BE2C (cell line): Measurements from ENCODE around the gene ARHGEF18. TPM values are rescaled to one million over a fixed set of nuclear protein-coding genes. Genes with fewer than 3 reads are reported as not detected.
"Not testable (repeated sequence)": the region's sequence is repeated elsewhere in the genome, so short reads cannot be mapped to it uniquely, and the experiment has no call there.

Source experiments
- DNase-seq: peaks from one replicate; pipeline ENCODE4 v3.0.0-alpha.2; 2020
- H3K27me3 ChIP-seq: fragments of 250-450 bp; sonication (Bioruptor Pico); 2 replicates; pipeline ENCODE4 v1.5.1; 2020; ENCODE audit warnings: mild to moderate bottlenecking
- H3K36me3 ChIP-seq: fragments of 250-450 bp; sonication (Bioruptor Pico); 2 replicates; pipeline ENCODE4 v1.5.1; 2020; ENCODE audit warnings: mild to moderate bottlenecking
- H3K4me1 ChIP-seq: fragments of 250-450 bp; sonication (Bioruptor Pico); 2 replicates; pipeline ENCODE4 v1.5.1; 2020
- H3K4me3 ChIP-seq: 2 replicates; pipeline ENCODE4 v1.5.1; 2011; ENCODE audit warnings: low read depth, low read length
- H3K9me3 ChIP-seq: fragments of 250-450 bp; sonication (Bioruptor Pico); 2 replicates; pipeline ENCODE4 v1.5.1; 2020
- CTCF ChIP-seq: IDR thresholded peaks from 2 replicates; pipeline ENCODE4 v1.5.1; 2012; ENCODE audit warnings: mild to moderate bottlenecking, low read depth, low read length
- polyA plus RNA-seq: library from polyadenylated mRNA; unstranded; fragments of >200 nt; gene quantifications from one replicate; pipeline ENCODE4 v1.2.1, GENCODE V29; 2012; ENCODE audit warnings: low read depth, missing spikeins; ENCODE audit not compliant: insufficient read length, insufficient read depth

Gene ARHGEF18
- 16.0 TPM for polyA plus RNA-seq

GRCh38 chr19:7348587-7349230 lies at the start of gene ARHGEF18:
Gene ARHGEF18 (plus strand): TSS chr19:7348937. CDS start chr19:7362891, 13,954 bp downstream.
- H3K4me3 ChIP-seq = no peak within 1 kb of the TSS
- TF ChIP-seq CTCF = no peak
- H3K27me3 ChIP-seq = peaks cover 28% of the 10 kb centered on the region
- no peaks in the 10 kb centered on the region for H3K4me1 ChIP-seq
- no peaks in the 10 kb centered on the region for H3K36me3 ChIP-seq
- DNase-seq = no peak
- no peaks in the 10 kb centered on the region; the same call in 1 of the 2 replicates for H3K9me3 ChIP-seq

GRCh38 chr19:7301525-7301924 lies 47.2 kb upstream of the ARHGEF18 start:
- no peaks in the 10 kb centered on the region for H3K4me1 ChIP-seq

GRCh38 chr19:7303470-7303869 lies 45.3 kb upstream of the ARHGEF18 start:
- Histone ChIP-seq H3K36me3 (no peaks in the 10 kb centered on the region), H3K27me3 (peaks cover 15% of the 10 kb centered on the region), H3K4me3 (no peak overlapping the region), H3K4me1 (no peaks in the 10 kb centered on the region), H3K9me3 (no peaks in the 10 kb centered on the region)
- no peak for DNase-seq
- TF ChIP-seq CTCF = no peak

More at GRCh38 chr19:7301525-7301924, 47.2 kb upstream of the ARHGEF18 start:
- no peak for TF ChIP-seq CTCF
- H3K36me3 ChIP-seq = no peaks in the 10 kb centered on the region
- no peak for DNase-seq
- peaks cover 22% of the 10 kb centered on the region for H3K27me3 ChIP-seq
- no peak overlapping the region for H3K4me3 ChIP-seq
- H3K9me3 ChIP-seq = no peaks in the 10 kb centered on the region

- Histone ChIP-seq H3K4me1 (no peaks in the 10 kb centered on the region), H3K36me3 (no peaks in the 10 kb centered on the region), H3K27me3 (peaks cover 13% of the 10 kb centered on the region), H3K4me3 (no peak overlapping the region), H3K9me3 (no peaks in the 10 kb centered on the region)
- no peak for TF ChIP-seq CTCF
- no peak for DNase-seq
Observed at GRCh38 chr19:7304200-7304599, 44.5 kb upstream of the ARHGEF18 start.

- Histone ChIP-seq H3K36me3 (no peaks in the 10 kb centered on the region), H3K9me3 (no peaks in the 10 kb centered on the region), H3K4me3 (no peak overlapping the region), H3K27me3 (peaks cover 9% of the 10 kb centered on the region), H3K4me1 (no peaks in the 10 kb centered on the region)
- DNase-seq = no peak
- no peak for TF ChIP-seq CTCF
Observed at GRCh38 chr19:7307590-7308218, 41.0 kb upstream of the ARHGEF18 start.

GRCh38 chr19:7308327-7308726 lies 40.4 kb upstream of the ARHGEF18 start:
- not testable (repeated sequence) for H3K9me3 ChIP-seq, DNase-seq, H3K36me3 ChIP-seq, H3K4me3 ChIP-seq, H3K4me1 ChIP-seq, H3K27me3 ChIP-seq
